H1 (cell line): ENCODE data around the gene SOX10.

ENCODE experiments used
- ATF3 ChIP-seq: IDR thresholded peaks from 2 replicates; pipeline ENCODE4 v1.6.1; 2011; ENCODE audit warnings: low read depth, mild to moderate bottlenecking, low read length; ENCODE audit not compliant: insufficient read depth
- CTBP2 ChIP-seq: IDR thresholded peaks from 2 replicates; pipeline ENCODE4 v1.7.0; 2011; ENCODE audit warnings: borderline replicate concordance, mild to moderate bottlenecking, moderate library complexity, mixed read lengths, low read length; ENCODE audit not compliant: insufficient read depth, insufficient read length
- CTCF ChIP-seq, 3 experiments: IDR thresholded peaks; 1 replicate in 2 of 3; 2 replicates in 1 of 3; pipeline versions ENCODE4 v1.5.1 to v1.6.1; 2011; ENCODE audit warnings: low read length in 3 of 3, mild to moderate bottlenecking in 3 of 3, inconsistent platforms in 2 of 3, low read depth in 1 of 3, moderate library complexity in 1 of 3; ENCODE audit not compliant: insufficient read depth in 1 of 3; ENCODE audit errors: control extremely low read depth in 1 of 3
- EP300 ChIP-seq, 2 experiments: IDR thresholded peaks; 1 replicate in 1 of 2; 2 replicates in 1 of 2; pipeline ENCODE4 v1.6.1; 2011 to 2012; ENCODE audit warnings: low read depth in 2 of 2, low read length in 2 of 2, mild to moderate bottlenecking in 2 of 2, borderline replicate concordance in 1 of 2, inconsistent platforms in 1 of 2, moderate library complexity in 1 of 2
- EZH2 ChIP-seq: fragments of 200-600 bp; sonication (generic); IDR thresholded peaks from 2 replicates; pipeline ENCODE4 v1.7.1; 2012; ENCODE audit warnings: low read depth, mild to moderate bottlenecking, moderate library complexity, low read length, inconsistent platforms; ENCODE audit not compliant: severe bottlenecking
- JUN ChIP-seq: IDR thresholded peaks from 2 replicates; pipeline ENCODE4 v1.6.1; 2011; ENCODE audit warnings: low read depth, mild to moderate bottlenecking, improper control_type of control experiment, low read length
- MAFK ChIP-seq: IDR thresholded peaks from 2 replicates; pipeline ENCODE4 v1.6.1; 2012; ENCODE audit warnings: low read depth, mild to moderate bottlenecking, improper control_type of control experiment, low read length
- RAD21 ChIP-seq, 2 experiments: IDR thresholded peaks in 1 of 2; conservative IDR thresholded peaks in 1 of 2; 2 replicates each; pipeline ENCODE4 v1.6.1; 2011; ENCODE audit warnings: low read depth in 2 of 2, low read length in 2 of 2, improper control_type of control experiment in 1 of 2, inconsistent platforms in 1 of 2, mild to moderate bottlenecking in 1 of 2, moderate library complexity in 1 of 2
- SIX5 ChIP-seq: IDR thresholded peaks from 2 replicates; pipeline ENCODE4 v1.6.1; 2011; ENCODE audit warnings: mild to moderate bottlenecking, low read depth, low read length
- USF2 ChIP-seq: IDR thresholded peaks from 2 replicates; pipeline ENCODE4 v1.6.1; 2011; ENCODE audit warnings: low read length, improper control_type of control experiment

- TF ChIP-seq CTCF (IDR thresholded peaks at IDR 0.05; ENCODE audit: control extremely low read depth in 1 of 3, insufficient read depth in 1 of 3, low read depth in 1 of 3, low read length in 3 of 3): no peak
- TF ChIP-seq ATF3: no peak
- TF ChIP-seq MAFK: no peak
- TF ChIP-seq USF2: no peak
- no peak for TF ChIP-seq JUN
- TF ChIP-seq RAD21 (IDR thresholded peaks at IDR 0.05 in 1 of 2, conservative IDR thresholded peaks at IDR 0.05 in 1 of 2; ENCODE audit: low read depth in 2 of 2, low read length in 2 of 2): no peak
- TF ChIP-seq EZH2: no peak
- no peak for TF ChIP-seq CTBP2
- TF ChIP-seq EP300 (IDR thresholded peaks at IDR 0.05; ENCODE audit: borderline replicate concordance in 1 of 2, low read depth in 2 of 2, low read length in 2 of 2): no peak
- TF ChIP-seq SIX5: no peak
Observed at GRCh38 chr22:37971475-37972434, 12.6 kb downstream of the SOX10 start.
